HCT116 (cell line): Measurements from ENCODE around the gene MEF2B. TPM values are rescaled to one million over a fixed set of nuclear protein-coding genes. Genes with fewer than 3 reads are reported as not detected.
"Not testable (repeated sequence)": the region's sequence is repeated elsewhere in the genome, so short reads cannot be mapped to it uniquely, and the experiment has no call there.

Experiments used
- ATAC-seq: fragments of 200-7000 bp; cut with Tn5 transposase; 2 replicates; pipeline ENCODE4 v1.9.1; 2020; ENCODE audit warnings: mild to moderate bottlenecking, moderate library complexity
- BruUV-seq: library from RNA; stranded (reverse); fragments of 400-500 nt; replicated peaks from 2 replicates; lab custom pipeline; 2021; lab: Mats Ljungman, UMichigan
- CTCF ChIA-PET: fragments of 300-600 bp; sonication (Branson Sonifier 250); formaldehyde crosslinking; loops from one replicate; lab custom pipeline; 2021; ENCODE audit warnings: antibody characterized with exemption; lab: Charles Lee
- POLR2A ChIA-PET: fragments of 300-600, 350-600 bp; sonication (Branson Sonifier 250); formaldehyde crosslinking; loops from one replicate; lab custom pipeline; 2021; ENCODE audit warnings: antibody characterized with exemption; lab: Charles Lee
- RAD21 ChIA-PET, 2 experiments: fragments of 300-600 bp; sonication (Branson Sonifier 250); formaldehyde crosslinking; loops; one replicate each; lab custom pipeline; 2023; ENCODE audit warnings: low total read pairs in 2 of 2; ENCODE audit not compliant: uncharacterized antibody in 2 of 2, unreplicated experiment in 2 of 2, low non-redundant PET in 1 of 2; lab: Charles Lee
- DNase-seq: peaks from one replicate; pipeline ENCODE4 v3.0.0-alpha.2; 2010; ENCODE audit warnings: low read depth, low spot score
- H2AFZ ChIP-seq: fragments of 200-600 bp; shearing (Covaris generic), sonication (generic); 2 replicates; pipeline ENCODE4 v1.6.1; 2017; ENCODE audit warnings: low read depth, mixed run types, mixed read lengths, antibody characterized with exemption, low read length; ENCODE audit not compliant: poor library complexity, severe bottlenecking
- H3K27ac ChIP-seq: 2 replicates; pipeline ENCODE4 v1.5.1; 2012; ENCODE audit warnings: low read depth, low read length
- H3K27me3 ChIP-seq: fragments of 200-600 bp; sonication (generic); 2 replicates; pipeline ENCODE4 v1.6.1; 2016; ENCODE audit warnings: mixed run types, low read length, mixed read lengths; ENCODE audit not compliant: insufficient read depth
- H3K36me3 ChIP-seq, 2 experiments: fragments of 200-500 bp in 1 of 2; fragments of 200-600 bp in 1 of 2; sonication (Bioruptor generic) in 1 of 2; sonication (generic) in 1 of 2; 2 replicates each; pipeline versions ENCODE4 v1.5.1 to v1.6.1; 2014 to 2016; ENCODE audit warnings: low read length in 2 of 2, inconsistent platforms in 1 of 2, mixed read lengths in 1 of 2, mixed run types in 1 of 2; ENCODE audit not compliant: insufficient read depth in 2 of 2, control insufficient read depth in 1 of 2
- H3K4me1 ChIP-seq, 2 experiments: fragments of 200-600 bp in 1 of 2; sonication (generic) in 1 of 2; 2 replicates each; pipeline versions ENCODE4 v1.5.1 to v1.6.1; 2012 to 2017; ENCODE audit warnings: low read length in 2 of 2, inconsistent platforms in 1 of 2, mild to moderate bottlenecking in 1 of 2, mixed read lengths in 1 of 2, mixed run types in 1 of 2, moderate library complexity in 1 of 2; ENCODE audit not compliant: insufficient read depth in 2 of 2, control insufficient read depth in 1 of 2
- H3K4me2 ChIP-seq: fragments of 200-600 bp; sonication (generic); 2 replicates; pipeline ENCODE4 v1.6.1; 2017; ENCODE audit warnings: mixed run types, low read length, mixed read lengths
- H3K4me3 ChIP-seq, 2 experiments: fragments of 200-600 bp in 1 of 2; sonication (generic) in 1 of 2; replicated peaks in 1 of 2; 2 replicates each; pipeline ENCODE4 v1.5.1; 2011 to 2016; ENCODE audit warnings: low read length in 2 of 2, control low read depth in 1 of 2, low read depth in 1 of 2, mild to moderate bottlenecking in 1 of 2, mixed read lengths in 1 of 2, mixed run types in 1 of 2
- H3K79me2 ChIP-seq: fragments of 200-600 bp; sonication (generic); 2 replicates; pipeline ENCODE4 v1.6.1; 2017; ENCODE audit warnings: mild to moderate bottlenecking, mixed run types, low read length, moderate library complexity, mixed read lengths; ENCODE audit not compliant: insufficient read depth
- H3K9ac ChIP-seq: fragments of 200-600 bp; sonication (generic); 2 replicates; pipeline ENCODE4 v1.6.1; 2016; ENCODE audit warnings: low read length, mixed read lengths
- H3K9me2 ChIP-seq: fragments of 200-600 bp; sonication (generic), shearing (Covaris generic); 2 replicates; pipeline ENCODE4 v1.6.1; 2017; ENCODE audit warnings: mixed run types, mild to moderate bottlenecking, moderate library complexity; ENCODE audit not compliant: insufficient read depth
- H3K9me3 ChIP-seq, 2 experiments: fragments of 200-500 bp in 1 of 2; fragments of 200-600 bp in 1 of 2; sonication (Bioruptor generic) in 1 of 2; sonication (generic) in 1 of 2; 2 replicates each; pipeline ENCODE4 v1.6.1; 2014 to 2017; ENCODE audit warnings: low read length in 2 of 2, mixed read lengths in 2 of 2, inconsistent platforms in 1 of 2, low read depth in 1 of 2, mild to moderate bottlenecking in 1 of 2, mixed run types in 1 of 2, moderate library complexity in 1 of 2; ENCODE audit not compliant: control insufficient read depth in 1 of 2, insufficient read depth in 1 of 2
- H4K20me1 ChIP-seq: fragments of 200-600 bp; sonication (generic), shearing (Covaris generic); 2 replicates; pipeline ENCODE4 v1.6.1; 2017; ENCODE audit warnings: mixed run types, mild to moderate bottlenecking, moderate library complexity; ENCODE audit not compliant: insufficient read depth
- CBX3 ChIP-seq: IDR thresholded peaks from 2 replicates; pipeline ENCODE4 v1.6.1; 2012; ENCODE audit warnings: low read depth
- CEBPB ChIP-seq: IDR thresholded peaks from 2 replicates; pipeline ENCODE4 v1.6.1; 2012; ENCODE audit warnings: low read depth
- EGR1 ChIP-seq: IDR thresholded peaks from 2 replicates; pipeline ENCODE4 v1.6.1; 2012; ENCODE audit warnings: low read depth
- EZH2 ChIP-seq: fragments of 200-600 bp; sonication (generic); IDR thresholded peaks from 2 replicates; pipeline ENCODE4 v1.6.1; 2017; ENCODE audit warnings: antibody characterized with exemption, mixed run types
- EZH2phosphoT487 ChIP-seq: fragments of 200-600 bp; IDR thresholded peaks from 2 replicates; pipeline ENCODE4 v1.6.1; 2018; ENCODE audit warnings: antibody characterized with exemption, borderline replicate concordance
- FOSL1 ChIP-seq: IDR thresholded peaks from 2 replicates; pipeline ENCODE4 v1.6.1; 2012; ENCODE audit warnings: low read depth
- POLR2A ChIP-seq: IDR thresholded peaks from 2 replicates; pipeline ENCODE4 v1.7.0; 2011; ENCODE audit warnings: borderline replicate concordance; ENCODE audit not compliant: insufficient read depth, insufficient read length; ENCODE audit errors: extremely low read depth
- POLR2AphosphoS5 ChIP-seq: IDR thresholded peaks from 2 replicates; pipeline ENCODE4 v1.6.1; 2011; ENCODE audit warnings: mild to moderate bottlenecking, low read depth, low read length, moderate library complexity
- RAD21 ChIP-seq: IDR thresholded peaks from 2 replicates; pipeline ENCODE4 v1.6.1; 2012; ENCODE audit warnings: low read depth, mild to moderate bottlenecking
- REST ChIP-seq: IDR thresholded peaks from 2 replicates; pipeline ENCODE4 v1.6.1; 2012; ENCODE audit warnings: low read depth
- TCF7L2 ChIP-seq: IDR thresholded peaks from 2 replicates; pipeline ENCODE4 v1.7.0; 2011; ENCODE audit warnings: borderline replicate concordance, inconsistent platforms; ENCODE audit not compliant: insufficient read depth, insufficient read length; ENCODE audit errors: extremely low read depth
- ZFX ChIP-seq: fragments of 450-650 bp; IDR thresholded peaks from 2 replicates; pipeline ENCODE4 v1.6.1; 2017
- ZNF274 ChIP-seq: fragments of 200-500 bp; sonication (Bioruptor generic); IDR thresholded peaks from 2 replicates; pipeline ENCODE4 v1.6.1; 2014; ENCODE audit warnings: mild to moderate bottlenecking, low read depth, low read length, inconsistent platforms
- intact Hi-C: fragments of 100-400 bp; cut with micrococcal nuclease; formaldehyde crosslinking; loops from 2 replicates; pipeline ENCODE4 v1.10.0; 2022
- total RNA-seq: library from RNA; stranded (reverse); gene quantifications from one replicate; pipeline ENCODE4 v1.2.1, GENCODE V29; 2021; ENCODE audit not compliant: unreplicated experiment

Gene MEF2B
- total RNA-seq, 1 experiment from 2014 or later = 7.9 TPM

- no peak for TF ChIP-seq CEBPB
- peak; percentile 97 for TF ChIP-seq TCF7L2
- no peak for TF ChIP-seq RAD21
- TF ChIP-seq CBX3 = no peak
- TF ChIP-seq ZFX = peak; percentile 62; the same call in 1 of the 2 replicates
- TF ChIP-seq POLR2A = peak; percentile 89
- no peak for TF ChIP-seq FOSL1
- TF ChIP-seq EZH2 = no peak
- TF ChIP-seq REST = no peak
Measured at GRCh38 chr19:19138109-19138981, 31.7 kb downstream of the MEF2B start, which contains the start of gene TMEM161A (continued).

GRCh38 chr19:19137556-19138108 is 32.4 kb downstream of the MEF2B start:
- Histone ChIP-seq H3K9me2 (no peaks in the 10 kb centered on the region), H4K20me1 (no peaks in the 10 kb centered on the region), H3K4me2 (peak overlapping the region; percentile 94), H3K27me3 (no peaks in the 10 kb centered on the region), H3K79me2 (peaks cover 36% of the 10 kb centered on the region), H3K9me3 (no peaks in the 10 kb centered on the region), H2AFZ (no peak overlapping the region), H3K9ac (peak overlapping the region; percentile 96), H3K4me1 (peaks cover 13 to 23% of the 10 kb centered on the region in 2 experiments), H3K27ac (peak overlapping the region; percentile 66), H3K36me3 (no peaks in the 10 kb centered on the region; a peak in 1 of 4 replicates), H3K4me3 (peak overlapping the region; percentile 67 to 78)
- TF ChIP-seq CEBPB (no peak), EZH2phosphoT487 (no peak), POLR2A (no peak), ZNF274 (no peak), EZH2 (no peak), TCF7L2 (no peak), CBX3 (no peak), EGR1 (no peak), ZFX (no peak), POLR2AphosphoS5 (no peak)
- no peak for ATAC-seq
- RAD21 ChIA-PET = no interaction called here
- BruUV-seq = TSS peak; percentile 60
- DNase-seq = no peak
- POLR2A ChIA-PET = no interaction called here
- intact Hi-C loops = no loop called here
- CTCF ChIA-PET = no interaction called here

GRCh38 chr19:19135713-19136112 is 34.4 kb downstream of the MEF2B start:
- ATAC-seq, H3K27ac ChIP-seq, H3K9me2 ChIP-seq, DNase-seq, H4K20me1 ChIP-seq, intact Hi-C loops, H3K9me3 ChIP-seq, H3K27me3 ChIP-seq, RAD21 ChIA-PET, H3K36me3 ChIP-seq, H3K4me2 ChIP-seq, H3K4me3 ChIP-seq, BruUV-seq, H2AFZ ChIP-seq, POLR2A ChIA-PET, H3K9ac ChIP-seq: not testable (repeated sequence)
- Histone ChIP-seq H3K4me1 (peaks cover 13 to 23% of the 10 kb centered on the region in 2 experiments), H3K79me2 (peaks cover 36% of the 10 kb centered on the region)
- CTCF ChIA-PET = interaction anchor here (1.2 kb wide), 1 partner anchor 20 kb away, joined by 3 read pairs; no protein-coding TSS in a partner anchor
